Urinary bladder (tissue), 4 donors: ENCODE measurements around the gene INTU. TPM values are rescaled to one million over a fixed set of nuclear protein-coding genes. Genes with fewer than 3 reads are reported as not detected.

Experiments
- DNase-seq: peaks from one replicate; pipeline ENCODE4 v3.0.0-alpha.2; 2015; ENCODE audit errors: extremely low spot score
- H3K27ac ChIP-seq: one replicate; pipeline ENCODE4 v1.5.1; 2013; ENCODE audit warnings: low read depth, mild to moderate bottlenecking, moderate library complexity
- H3K36me3 ChIP-seq: one replicate; pipeline ENCODE4 v1.6.1; 2013; ENCODE audit warnings: mild to moderate bottlenecking, moderate library complexity; ENCODE audit not compliant: insufficient read depth
- H3K4me1 ChIP-seq: one replicate; pipeline ENCODE4 v1.6.1; 2013; ENCODE audit warnings: mild to moderate bottlenecking, moderate library complexity; ENCODE audit not compliant: insufficient read depth
- H3K4me3 ChIP-seq: one replicate; pipeline ENCODE4 v1.5.1; 2013; ENCODE audit warnings: low read depth, low read length
- WGBS: extraction: QIAGEN DNeasy Blood & Tissue Kit; methylation state at CpG from one replicate; pipeline ENCODE4 v1.1.7; 2013; 5-methylcytosine and 5-hydroxymethylcytosine counted together
- polyA plus RNA-seq: library from polyadenylated mRNA; stranded (reverse); fragments of 200-250 nt; gene quantifications from one replicate; pipeline ENCODE4 v1.2.3, GENCODE V29; 2013
- total RNA-seq: library from RNA; depleted of rRNA; stranded (reverse); fragments of >200 nt; gene quantifications from one replicate; pipeline ENCODE4 v1.2.3, GENCODE V29; 2014
- donor health status: healthy with polysubstance abuse.
- donor health status: healthy.

INTU gene
- total and polyA plus RNA-seq, 2 donors: 3.1 to 33.6 TPM

- Histone ChIP-seq H3K27ac (no peak overlapping the region), H3K36me3 (no peaks in the 10 kb centered on the region), H3K4me3 (no peak overlapping the region), H3K4me1 (no peaks in the 10 kb centered on the region)
- 84% methylated on average over 2 of the region's 2 CpGs for WGBS
- no peak for DNase-seq
Measured at GRCh38 chr4:127734976-127735375, 102.2 kb downstream of the INTU start.

DNA sequence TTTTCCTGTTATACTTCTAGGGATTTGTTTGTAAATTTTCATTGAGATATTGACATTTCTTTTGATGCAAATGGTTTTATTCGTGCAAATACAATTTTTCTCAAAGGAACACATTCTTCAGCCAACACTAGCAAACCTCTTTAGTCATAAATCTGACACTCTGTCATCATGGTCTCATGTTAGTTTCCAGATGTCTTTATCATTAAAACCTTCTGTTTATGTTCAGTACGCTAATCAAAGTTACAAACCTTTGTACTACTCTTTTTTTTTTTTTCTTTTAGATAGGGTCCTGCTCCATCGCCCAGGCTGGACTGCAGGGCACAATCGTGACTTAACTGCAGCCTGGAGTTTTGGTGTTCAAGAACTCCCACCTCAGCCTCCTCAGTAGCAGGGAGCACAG is 104.5 kb downstream of the INTU start:
- 32% methylated on average over 4 of the region's 4 CpGs for WGBS
- Histone ChIP-seq H3K36me3 (no peaks in the 10 kb centered on the region), H3K27ac (no peak overlapping the region), H3K4me3 (no peak overlapping the region), H3K4me1 (no peaks in the 10 kb centered on the region)
- no peak for DNase-seq

DNA sequence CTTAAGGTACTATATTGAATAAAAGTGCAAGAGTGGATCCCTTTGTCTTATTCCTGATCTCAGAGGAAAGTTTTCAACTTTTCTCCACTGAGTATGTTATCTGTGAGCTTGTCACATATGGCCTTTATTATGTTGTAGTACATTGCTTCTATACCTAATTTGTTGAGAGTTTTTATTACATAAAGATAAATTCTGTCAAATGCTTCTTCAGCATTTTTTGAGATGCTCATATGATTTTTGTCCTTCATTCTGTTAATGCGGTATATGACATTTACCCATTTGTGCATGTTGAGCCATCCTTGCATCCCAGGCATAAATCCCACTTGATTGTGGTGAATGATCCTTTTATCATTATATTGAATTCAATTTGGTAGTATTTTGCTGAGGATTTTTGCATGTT is 108.5 kb downstream of the INTU start:
- 98% methylated on average over 1 of the region's 1 CpG for WGBS

GRCh38 chr4:127747883-127748282 is 115.1 kb downstream of the INTU start:
- no peak overlapping the region for H3K4me3 ChIP-seq
- 94% methylated on average over 4 of the region's 4 CpGs for WGBS
- H3K36me3 ChIP-seq: no peaks in the 10 kb centered on the region
- no peak for DNase-seq
- no peak overlapping the region for H3K27ac ChIP-seq
- no peaks in the 10 kb centered on the region for H3K4me1 ChIP-seq

More for the DNA sequence above, 108.5 kb downstream of the INTU start:
- Histone ChIP-seq H3K36me3 (no peaks in the 10 kb centered on the region), H3K27ac (no peak overlapping the region), H3K4me3 (no peak overlapping the region), H3K4me1 (no peaks in the 10 kb centered on the region)
- no peak for DNase-seq

GRCh38 chr4:127748957-127749356 is 116.2 kb downstream of the INTU start:
- no peak for DNase-seq
- WGBS: 90% methylated on average over 2 of the region's 2 CpGs
- H3K4me3 ChIP-seq: no peak overlapping the region
- H3K27ac ChIP-seq: no peak overlapping the region
- H3K36me3 ChIP-seq: no peaks in the 10 kb centered on the region
- no peaks in the 10 kb centered on the region for H3K4me1 ChIP-seq

DNA sequence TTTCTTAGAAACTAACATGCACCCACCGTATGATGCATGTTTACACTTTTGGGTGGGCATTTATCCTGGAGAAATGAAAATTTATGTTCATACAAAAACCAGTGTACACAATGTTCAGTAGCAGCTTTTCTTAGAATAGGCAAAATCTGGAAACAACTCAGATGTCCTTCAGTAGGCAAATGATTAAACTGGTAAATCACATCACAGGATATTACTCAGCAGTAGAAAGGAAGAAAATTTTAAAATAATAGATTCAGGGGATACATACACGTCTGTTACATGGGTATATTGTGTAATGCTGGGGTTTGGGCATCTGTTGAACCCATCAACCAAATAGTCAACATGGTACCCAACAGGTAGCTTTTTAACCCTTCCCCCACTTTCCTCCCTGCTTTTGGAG is 124.1 kb downstream of the INTU start:
- H3K27ac ChIP-seq: no peak overlapping the region
- H3K4me3 ChIP-seq: no peak overlapping the region
- no peaks in the 10 kb centered on the region for H3K36me3 ChIP-seq
- no peaks in the 10 kb centered on the region for H3K4me1 ChIP-seq
- 84% methylated on average over 2 of the region's 2 CpGs for WGBS
- no peak for DNase-seq

GRCh38 chr4:127759228-127759820 is 126.6 kb downstream of the INTU start:
- no peaks in the 10 kb centered on the region for H3K4me1 ChIP-seq
- H3K4me3 ChIP-seq: no peak overlapping the region
- WGBS: 78% methylated on average over 2 of the region's 2 CpGs
- no peak for DNase-seq
- no peak overlapping the region for H3K27ac ChIP-seq
- no peaks in the 10 kb centered on the region for H3K36me3 ChIP-seq

DNA sequence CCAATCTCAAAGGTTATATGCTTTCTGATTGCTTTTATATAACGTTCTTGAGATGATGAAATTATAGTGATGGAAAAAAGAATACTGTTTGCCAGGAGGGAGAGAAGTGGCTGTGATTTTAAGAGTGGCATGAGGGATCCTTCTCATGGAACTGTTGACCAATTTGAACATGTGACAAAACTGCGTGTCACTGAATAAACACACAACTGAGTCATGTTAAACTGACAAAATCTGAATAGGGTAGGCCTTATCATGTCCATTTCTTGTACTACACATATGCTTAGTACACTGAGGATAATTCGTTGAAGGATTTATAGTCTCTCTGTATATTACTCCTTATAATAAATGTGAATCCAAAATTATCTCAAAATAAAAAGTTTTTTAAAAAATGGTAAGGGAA is 127.1 kb downstream of the INTU start:
- no peak for DNase-seq
- H3K4me3 ChIP-seq: no peak overlapping the region
- WGBS: 75% methylated on average over 3 of the region's 3 CpGs
- H3K27ac ChIP-seq: no peak overlapping the region
- no peaks in the 10 kb centered on the region for H3K4me1 ChIP-seq
- H3K36me3 ChIP-seq: no peaks in the 10 kb centered on the region

DNA sequence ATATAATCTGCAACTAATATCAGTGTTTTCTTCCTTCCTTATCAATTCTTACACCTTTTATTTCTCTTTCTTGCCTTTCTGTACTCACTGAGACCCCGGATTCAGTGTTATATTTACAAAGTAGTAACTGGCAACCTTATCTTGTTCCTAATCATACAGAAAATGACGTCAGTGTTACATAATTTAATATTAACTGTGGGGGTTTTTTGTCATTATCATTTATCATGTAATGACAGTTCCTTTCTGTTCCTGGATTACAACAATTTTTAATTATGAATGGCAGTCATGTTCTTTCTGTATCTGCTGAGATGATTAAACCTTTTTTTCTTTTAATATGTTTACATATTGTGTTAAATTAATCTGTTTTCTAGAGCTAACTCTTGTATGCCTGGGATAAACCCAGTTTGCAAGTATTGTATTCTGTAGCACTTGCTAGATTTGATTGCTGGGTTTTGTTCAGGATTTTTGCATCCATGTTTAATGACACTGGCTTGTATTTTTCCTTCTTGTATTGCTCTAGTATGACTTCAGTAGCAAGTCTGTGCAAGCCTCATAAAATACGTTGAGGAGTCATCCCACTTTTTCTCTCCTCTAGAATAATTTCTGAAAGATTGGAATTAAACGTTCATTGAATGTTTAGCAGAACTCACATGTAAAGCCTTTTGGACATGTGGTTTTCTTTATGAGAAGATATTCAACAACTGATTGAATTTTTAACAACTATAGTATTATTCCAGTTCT is 138.9 kb downstream of the INTU start:
- WGBS: 42% methylated on average over 4 of the region's 4 CpGs
- H3K27ac ChIP-seq: no peak overlapping the region
- H3K4me1 ChIP-seq: no peaks in the 10 kb centered on the region
- DNase-seq: peak; percentile 7
- no peaks in the 10 kb centered on the region for H3K36me3 ChIP-seq
- no peak overlapping the region for H3K4me3 ChIP-seq

DNA sequence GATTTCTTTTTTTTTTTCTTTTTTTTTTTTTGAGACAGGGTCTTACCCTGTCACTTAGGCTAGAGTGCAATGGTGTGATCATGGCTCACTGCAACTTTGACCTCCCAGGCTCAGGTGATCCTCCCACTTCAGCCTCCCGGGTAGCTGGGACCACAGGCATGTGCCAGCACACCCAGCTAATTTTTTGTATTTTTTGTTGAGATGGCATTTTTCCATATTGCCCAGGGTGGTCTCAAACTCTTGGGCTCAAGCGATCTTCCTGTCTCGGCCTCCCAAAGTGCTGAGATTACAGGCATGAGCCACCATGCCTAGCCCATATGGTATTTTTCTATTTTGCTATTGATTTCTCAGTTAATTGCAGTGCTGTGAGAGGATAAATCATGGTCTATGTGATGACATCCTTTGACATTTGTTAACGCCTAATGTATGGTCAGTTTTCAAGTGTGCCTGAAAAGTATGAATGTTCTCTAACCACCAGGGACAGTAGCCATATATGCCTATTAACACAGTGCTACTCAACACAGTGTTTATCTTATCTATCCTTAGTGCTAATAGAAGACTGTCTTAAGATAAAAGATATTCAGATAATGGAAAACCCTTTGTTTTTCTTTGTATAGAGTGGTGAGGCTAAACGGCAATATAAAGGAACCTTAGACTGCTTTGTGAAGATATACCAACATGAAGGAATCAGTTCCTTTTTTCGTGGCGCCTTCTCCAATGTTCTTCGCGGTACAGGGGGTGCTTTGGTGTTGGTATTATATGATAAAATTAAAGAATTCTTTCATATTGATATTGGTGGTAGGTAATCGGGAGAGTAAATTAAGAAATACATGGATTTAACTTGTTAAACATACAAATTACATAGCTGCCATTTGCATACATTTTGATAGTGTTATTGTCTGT is 140.3 kb downstream of the INTU start:
- no peak for DNase-seq
- WGBS: 71% methylated on average over 10 of the region's 10 CpGs
- no peak overlapping the region for H3K27ac ChIP-seq
- no peak overlapping the region for H3K4me3 ChIP-seq
- H3K36me3 ChIP-seq: no peaks in the 10 kb centered on the region
- H3K4me1 ChIP-seq: no peaks in the 10 kb centered on the region

DNA sequence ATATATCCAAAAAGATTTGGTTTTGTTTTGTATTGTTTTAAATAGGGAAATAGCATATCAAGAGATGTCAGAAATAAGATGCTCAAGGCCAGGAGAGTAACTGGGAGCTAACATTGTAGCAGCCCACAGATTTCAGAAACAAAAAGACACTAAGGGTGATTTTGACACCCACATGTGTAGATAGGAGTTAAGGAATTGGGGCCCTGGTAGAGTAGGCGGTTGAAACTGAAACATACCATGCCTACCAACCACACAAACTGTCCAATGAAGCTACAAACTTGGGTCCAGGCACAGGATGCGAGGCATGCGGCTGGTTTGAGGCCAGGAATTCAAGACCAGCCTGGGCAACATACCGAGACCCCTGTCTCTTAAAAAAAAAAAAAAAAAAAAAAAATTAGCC is 143.1 kb downstream of the INTU start:
- no peak overlapping the region for H3K4me3 ChIP-seq
- WGBS: 96% methylated on average over 4 of the region's 4 CpGs

More for the DNA sequence above, 143.1 kb downstream of the INTU start:
- Histone ChIP-seq H3K27ac (no peak overlapping the region), H3K36me3 (no peaks in the 10 kb centered on the region), H3K4me1 (no peaks in the 10 kb centered on the region)
- DNase-seq: no peak
